Measurements from ENCODE around the gene AMACR.
"Not testable (repeated sequence)": the region's sequence is repeated elsewhere in the genome, so short reads cannot be mapped to it uniquely, and the experiment has no call there.

The AMACR gene

GRCh38 chr5:33973271-33973670 is 34.6 kb downstream of the AMACR start:
- in situ Hi-C loops (cut with MboI; ENCODE audit: low sequenced_read_pairs), result no loop called here

- in situ Hi-C loops (cut with MboI; ENCODE audit: low sequenced_read_pairs), result no loop called here
Observed at GRCh38 chr5:33969572-33970452, 38.0 kb downstream of the AMACR start.

- in situ Hi-C loops (cut with MboI; ENCODE audit: low sequenced_read_pairs), result no loop called here
Observed at GRCh38 chr5:33968211-33969005, 39.4 kb downstream of the AMACR start.

GRCh38 chr5:33966805-33967204 is 41.0 kb downstream of the AMACR start:
- in situ Hi-C loops (cut with MboI; ENCODE audit: low sequenced_read_pairs), result no loop called here

- in situ Hi-C loops (cut with MboI; ENCODE audit: low sequenced_read_pairs), result no loop called here
Observed at GRCh38 chr5:33964132-33964700, 43.6 kb downstream of the AMACR start.

GRCh38 chr5:33958176-33958575 is 49.7 kb downstream of the AMACR start:
- in situ Hi-C loops (cut with MboI; ENCODE audit: low sequenced_read_pairs), result no loop called here

GRCh38 chr5:33957577-33958150 is 50.2 kb downstream of the AMACR start:
- in situ Hi-C loops (cut with MboI; ENCODE audit: low sequenced_read_pairs), result no loop called here

GRCh38 chr5:33952175-33952574 is 55.7 kb downstream of the AMACR start:
- in situ Hi-C loops (cut with MboI; ENCODE audit: low sequenced_read_pairs), result not testable (repeated sequence)

GRCh38 chr5:33944543-33945132 is 63.2 kb downstream of the AMACR start:
- in situ Hi-C loops (cut with MboI; ENCODE audit: low sequenced_read_pairs), result loop anchor here (25.0 kb wide), 1 partner anchor 507 kb away; the partner anchor contains the start of gene TARS1

GRCh38 chr5:33941090-33941489 is 66.8 kb downstream of the AMACR start:
- in situ Hi-C loops (cut with MboI; ENCODE audit: low sequenced_read_pairs), result loop anchor here (25.0 kb wide), 1 partner anchor 504 kb away; the partner anchor contains the start of gene TARS1

GRCh38 chr5:33939556-33940262 is 68.1 kb downstream of the AMACR start:
- in situ Hi-C loops (cut with MboI; ENCODE audit: low sequenced_read_pairs), result loop anchor here (25.0 kb wide), 1 partner anchor 502 kb away; the partner anchor contains the start of gene TARS1

- in situ Hi-C loops (cut with MboI; ENCODE audit: low sequenced_read_pairs), result loop anchor here (25.0 kb wide), 1 partner anchor 502 kb away; the partner anchor contains the start of gene TARS1
Observed at GRCh38 chr5:33938881-33939280, 69.0 kb downstream of the AMACR start.

GRCh38 chr5:33938507-33938796 is 69.4 kb downstream of the AMACR start:
- in situ Hi-C loops (cut with MboI; ENCODE audit: low sequenced_read_pairs), result loop anchor here (25.0 kb wide), 1 partner anchor 501 kb away; the partner anchor contains the start of gene TARS1

GRCh38 chr5:33937707-33938506 is 69.9 kb downstream of the AMACR start:
- in situ Hi-C loops (cut with MboI; ENCODE audit: low sequenced_read_pairs), result loop anchor here (25.0 kb wide), 1 partner anchor 501 kb away; the partner anchor contains the start of gene TARS1

- in situ Hi-C loops (cut with MboI; ENCODE audit: low sequenced_read_pairs), result loop anchor here (25.0 kb wide), 1 partner anchor 500 kb away; the partner anchor contains the start of gene TARS1
Observed at GRCh38 chr5:33937017-33937706, 70.7 kb downstream of the AMACR start.

GRCh38 chr5:33936381-33937016 is 71.4 kb downstream of the AMACR start, which contains the start of gene RXFP3:
Gene RXFP3 (plus strand): TSS chr5:33936386. CDS start chr5:33936741, 355 bp downstream.
- in situ Hi-C loops (cut with MboI; ENCODE audit: low sequenced_read_pairs), result loop anchor here (25.0 kb wide), 1 partner anchor 499 kb away; the partner anchor contains the start of gene TARS1
